Measurements from ENCODE around the gene CPT2. TPM values are rescaled to one million over a fixed set of nuclear protein-coding genes. Genes with fewer than 3 reads are reported as not detected.
"Not testable (repeated sequence)": the region's sequence is repeated elsewhere in the genome, so short reads cannot be mapped to it uniquely, and the experiment has no call there.

The CPT2 gene
- total RNA-seq, 1 donor from 2014 or later, result 3.3 TPM

GRCh38 chr1:53180951-53181350, 15.7 kb upstream of the CPT2 start:
- DNase-seq (ENCODE audit: low spot score in 2 of 2), result no peak
- no peak for FAIRE-seq

- FAIRE-seq (no peak), DNase-seq (ENCODE audit: low spot score in 2 of 2) (peak; percentile 50 to 69)
Observed at GRCh38 chr1:53182111-53182593, 14.5 kb upstream of the CPT2 start.

- DNase-seq (ENCODE audit: low spot score in 2 of 2) (no peak), FAIRE-seq (no peak)
Observed at GRCh38 chr1:53182716-53183094, 13.9 kb upstream of the CPT2 start.

- DNase-seq (ENCODE audit: low spot score in 2 of 2) (no peak), FAIRE-seq (no peak)
Observed at GRCh38 chr1:53183095-53183990, 13.3 kb upstream of the CPT2 start.

- not testable (repeated sequence) for DNase-seq (ENCODE audit: low spot score in 2 of 2); FAIRE-seq
Observed at GRCh38 chr1:53185955-53186297, 10.7 kb upstream of the CPT2 start.

- FAIRE-seq, result no peak
- DNase-seq (ENCODE audit: low spot score in 2 of 2), result no peak
Observed at GRCh38 chr1:53186533-53186932, 10.1 kb upstream of the CPT2 start.

- no peak for DNase-seq (ENCODE audit: low spot score in 2 of 2)
Observed at GRCh38 chr1:53187401-53187800, 9.2 kb upstream of the CPT2 start.

GRCh38 chr1:53188099-53188498, 8.5 kb upstream of the CPT2 start:
- no peak for FAIRE-seq
- DNase-seq (ENCODE audit: low spot score in 2 of 2), result no peak

More at GRCh38 chr1:53187401-53187800, 9.2 kb upstream of the CPT2 start:
- FAIRE-seq, result no peak

- no peak for DNase-seq (ENCODE audit: low spot score in 2 of 2)
- FAIRE-seq, result no peak
Observed at GRCh38 chr1:53189061-53189460, 7.6 kb upstream of the CPT2 start.

- DNase-seq (ENCODE audit: low spot score in 2 of 2) (no peak), FAIRE-seq (no peak)
Observed at GRCh38 chr1:53190210-53190611, 6.4 kb upstream of the CPT2 start.

- FAIRE-seq (no peak), DNase-seq (ENCODE audit: low spot score in 2 of 2) (no peak)
Observed at GRCh38 chr1:53195246-53196016, 1.2 kb upstream of the CPT2 start.

- no peak for DNase-seq (ENCODE audit: low spot score in 2 of 2)
- no peak for FAIRE-seq
Observed at GRCh38 chr1:53196017-53196484, 573 bp upstream of the CPT2 start.

GRCh38 chr1:53197291-53198200, 922 bp downstream of the CPT2 start:
- DNase-seq (ENCODE audit: low spot score in 2 of 2) (no peak), FAIRE-seq (no peak)

- DNase-seq (ENCODE audit: low spot score in 2 of 2), result no peak
Observed at GRCh38 chr1:53198241-53198651, 1.6 kb downstream of the CPT2 start.

GRCh38 chr1:53203466-53203865, 6.8 kb downstream of the CPT2 start:
- DNase-seq (ENCODE audit: low spot score in 2 of 2) (no peak), FAIRE-seq (no peak)

More at GRCh38 chr1:53198241-53198651, 1.6 kb downstream of the CPT2 start:
- FAIRE-seq, result no peak

- not testable (repeated sequence) for DNase-seq (ENCODE audit: low spot score in 2 of 2); FAIRE-seq
Observed at GRCh38 chr1:53205496-53205895, 8.9 kb downstream of the CPT2 start.

- FAIRE-seq; DNase-seq (ENCODE audit: low spot score in 2 of 2): not testable (repeated sequence)
Observed at GRCh38 chr1:53206083-53206685, 9.6 kb downstream of the CPT2 start.

GRCh38 chr1:53206735-53207379, 10.2 kb downstream of the CPT2 start:
- FAIRE-seq, result no peak

GRCh38 chr1:53207726-53208125, 11.1 kb downstream of the CPT2 start:
- FAIRE-seq (no peak), DNase-seq (ENCODE audit: low spot score in 2 of 2) (no peak)

More at GRCh38 chr1:53206735-53207379, 10.2 kb downstream of the CPT2 start:
- no peak for DNase-seq (ENCODE audit: low spot score in 2 of 2)

All from frontal cortex (tissue), 4 donors.